ENCODE data around the gene LAMA3.

Gene LAMA3

GRCh38 chr18:23694637-23695430 is 5.6 kb downstream of the LAMA3 start:
- Histone ChIP-seq H3K27me3 (ENCODE audit: control insufficient read depth, insufficient read depth, low read length) (peaks cover 12% of the 10 kb centered on the region), H3K9me3 (ENCODE audit: control insufficient read depth, insufficient read depth, low read length) (no peaks in the 10 kb centered on the region), H3K9ac (ENCODE audit: low read depth, low read length) (no peak overlapping the region), H3K4me3 (ENCODE audit: low read depth, low read length) (no peak overlapping the region), H3K36me3 (ENCODE audit: control insufficient read depth, insufficient read depth, low read length) (no peaks in the 10 kb centered on the region), H3K4me1 (ENCODE audit: control insufficient read depth, insufficient read depth, low read length) (no peaks in the 10 kb centered on the region)

- Histone ChIP-seq H3K9ac (ENCODE audit: low read depth, low read length) (no peak overlapping the region), H3K36me3 (ENCODE audit: control insufficient read depth, insufficient read depth, low read length) (no peaks in the 10 kb centered on the region), H3K9me3 (ENCODE audit: control insufficient read depth, insufficient read depth, low read length) (no peaks in the 10 kb centered on the region), H3K4me3 (ENCODE audit: low read depth, low read length) (no peak overlapping the region), H3K4me1 (ENCODE audit: control insufficient read depth, insufficient read depth, low read length) (no peaks in the 10 kb centered on the region), H3K27me3 (ENCODE audit: control insufficient read depth, insufficient read depth, low read length) (no peaks in the 10 kb centered on the region)
Observed at GRCh38 chr18:23701017-23701416, 11.8 kb downstream of the LAMA3 start.

DNA sequence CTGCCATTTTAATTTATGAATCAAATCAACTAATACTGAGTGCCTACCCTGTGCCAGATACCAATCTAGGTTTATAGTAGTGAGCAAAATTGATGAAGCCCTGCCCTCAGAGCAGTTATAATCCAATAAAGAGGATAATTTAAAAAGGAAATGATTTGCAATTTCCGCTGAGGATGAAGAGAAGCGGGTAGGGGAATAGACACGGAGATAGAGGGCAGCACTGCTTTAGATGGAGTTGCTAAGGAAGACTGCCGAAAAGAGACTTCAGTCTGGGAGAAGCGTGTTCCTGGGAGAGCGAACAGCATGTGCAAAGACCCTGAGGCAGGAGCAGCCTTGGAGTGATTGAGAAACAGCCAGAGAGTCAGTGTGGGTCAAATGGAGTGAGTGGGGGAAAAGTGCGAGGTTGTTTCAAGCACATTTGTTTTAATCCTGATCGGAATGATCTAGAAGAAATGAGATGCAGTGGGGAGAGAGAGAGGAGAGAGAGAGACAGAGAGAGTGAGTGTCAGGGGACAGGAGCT is 12.4 kb downstream of the LAMA3 start:
- Histone ChIP-seq H3K27me3 (ENCODE audit: control insufficient read depth, insufficient read depth, low read length) (no peaks in the 10 kb centered on the region), H3K9ac (ENCODE audit: low read depth, low read length) (no peak overlapping the region)

DNA sequence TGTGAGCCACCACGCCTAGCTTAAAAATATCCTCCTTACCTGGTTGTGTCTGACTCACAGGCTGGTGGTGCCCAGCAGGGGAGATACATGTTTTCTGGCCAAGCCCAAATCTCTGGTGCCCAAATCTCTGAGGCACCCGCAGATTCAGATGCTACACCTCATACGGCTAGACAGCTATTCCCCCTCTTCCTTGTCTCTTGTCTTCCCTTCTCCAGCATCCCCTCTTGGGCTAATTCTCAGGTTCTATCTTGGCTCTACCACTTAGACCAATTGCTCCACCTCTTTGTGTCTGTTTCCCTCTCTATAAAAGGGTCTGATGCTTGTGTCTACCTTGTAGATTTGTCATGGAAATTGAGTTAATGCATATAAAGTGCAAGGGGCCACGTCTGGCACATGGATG is 13.4 kb downstream of the LAMA3 start:
- Histone ChIP-seq H3K36me3 (ENCODE audit: control insufficient read depth, insufficient read depth, low read length) (no peaks in the 10 kb centered on the region), H3K9ac (ENCODE audit: low read depth, low read length) (no peak overlapping the region), H3K4me1 (ENCODE audit: control insufficient read depth, insufficient read depth, low read length) (no peaks in the 10 kb centered on the region), H3K4me3 (ENCODE audit: low read depth, low read length) (no peak overlapping the region), H3K27me3 (ENCODE audit: control insufficient read depth, insufficient read depth, low read length) (no peaks in the 10 kb centered on the region), H3K9me3 (ENCODE audit: control insufficient read depth, insufficient read depth, low read length) (no peaks in the 10 kb centered on the region)

More for the DNA sequence above, 12.4 kb downstream of the LAMA3 start:
- no peak overlapping the region for H3K4me3 ChIP-seq (ENCODE audit: low read depth, low read length)
- H3K4me1 ChIP-seq (ENCODE audit: control insufficient read depth, insufficient read depth, low read length), result no peaks in the 10 kb centered on the region
- no peaks in the 10 kb centered on the region for H3K9me3 ChIP-seq (ENCODE audit: control insufficient read depth, insufficient read depth, low read length)
- H3K36me3 ChIP-seq (ENCODE audit: control insufficient read depth, insufficient read depth, low read length), result no peaks in the 10 kb centered on the region

DNA sequence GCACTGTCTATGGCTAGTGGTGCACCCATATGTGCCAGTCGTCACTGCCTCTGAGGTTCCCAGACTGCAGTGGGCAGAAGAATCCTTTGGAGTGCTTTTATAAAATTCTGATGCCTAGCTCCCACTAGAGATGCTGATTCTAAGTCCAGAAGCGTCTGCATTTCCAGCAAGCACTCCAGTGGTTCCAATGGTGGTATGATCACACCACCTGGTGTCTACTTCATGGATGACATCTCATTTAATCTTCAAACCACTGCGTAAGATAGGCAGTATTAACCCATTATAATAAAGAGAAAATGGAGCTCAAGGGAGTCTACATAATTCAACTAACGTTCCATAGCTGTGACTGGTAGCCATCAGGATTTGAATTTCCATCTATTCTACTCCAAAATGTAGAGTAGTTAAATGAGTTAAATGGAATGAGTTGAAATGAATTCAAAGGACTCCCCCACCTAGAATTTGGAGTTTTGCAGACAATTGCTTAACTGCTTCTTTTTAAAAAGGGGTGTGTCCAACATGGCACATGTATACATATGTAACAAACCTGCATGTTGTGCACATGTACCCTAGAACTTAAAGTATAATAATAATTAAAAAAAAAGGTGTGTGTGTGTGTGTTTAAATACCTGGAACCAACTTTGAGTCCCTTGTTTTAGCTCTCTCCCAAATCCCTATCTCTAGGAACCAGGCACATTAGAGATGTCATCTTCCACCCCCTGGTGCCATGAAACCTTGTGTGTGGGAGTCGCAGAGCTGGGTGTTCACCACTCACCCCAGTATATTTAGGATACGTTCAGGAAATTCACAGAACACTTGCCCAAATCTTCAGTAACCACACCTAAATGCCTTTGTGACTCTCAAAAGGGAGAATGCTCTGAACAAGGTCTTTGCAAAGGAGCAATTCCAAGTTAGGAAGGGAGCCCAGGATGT is 14.1 kb downstream of the LAMA3 start:
- no peak overlapping the region for H3K9ac ChIP-seq (ENCODE audit: low read depth, low read length)
- no peaks in the 10 kb centered on the region for H3K27me3 ChIP-seq (ENCODE audit: control insufficient read depth, insufficient read depth, low read length)
- no peak overlapping the region for H3K4me3 ChIP-seq (ENCODE audit: low read depth, low read length)
- H3K36me3 ChIP-seq (ENCODE audit: control insufficient read depth, insufficient read depth, low read length), result no peaks in the 10 kb centered on the region
- H3K9me3 ChIP-seq (ENCODE audit: control insufficient read depth, insufficient read depth, low read length), result no peaks in the 10 kb centered on the region
- no peaks in the 10 kb centered on the region for H3K4me1 ChIP-seq (ENCODE audit: control insufficient read depth, insufficient read depth, low read length)

- H3K27me3 ChIP-seq (ENCODE audit: control insufficient read depth, insufficient read depth, low read length), result no peaks in the 10 kb centered on the region
- H3K9me3 ChIP-seq (ENCODE audit: control insufficient read depth, insufficient read depth, low read length), result no peaks in the 10 kb centered on the region
- H3K9ac ChIP-seq (ENCODE audit: low read depth, low read length), result no peak overlapping the region
- H3K36me3 ChIP-seq (ENCODE audit: control insufficient read depth, insufficient read depth, low read length), result no peaks in the 10 kb centered on the region
- H3K4me3 ChIP-seq (ENCODE audit: low read depth, low read length), result no peak overlapping the region
- H3K4me1 ChIP-seq (ENCODE audit: control insufficient read depth, insufficient read depth, low read length), result no peaks in the 10 kb centered on the region
Observed at GRCh38 chr18:23703987-23704384, 14.7 kb downstream of the LAMA3 start.

GRCh38 chr18:23704806-23705205 is 15.6 kb downstream of the LAMA3 start:
- no peak overlapping the region for H3K9ac ChIP-seq (ENCODE audit: low read depth, low read length)
- no peaks in the 10 kb centered on the region for H3K27me3 ChIP-seq (ENCODE audit: control insufficient read depth, insufficient read depth, low read length)
- no peaks in the 10 kb centered on the region for H3K9me3 ChIP-seq (ENCODE audit: control insufficient read depth, insufficient read depth, low read length)
- no peak overlapping the region for H3K4me3 ChIP-seq (ENCODE audit: low read depth, low read length)
- no peaks in the 10 kb centered on the region for H3K4me1 ChIP-seq (ENCODE audit: control insufficient read depth, insufficient read depth, low read length)
- no peaks in the 10 kb centered on the region for H3K36me3 ChIP-seq (ENCODE audit: control insufficient read depth, insufficient read depth, low read length)

DNA sequence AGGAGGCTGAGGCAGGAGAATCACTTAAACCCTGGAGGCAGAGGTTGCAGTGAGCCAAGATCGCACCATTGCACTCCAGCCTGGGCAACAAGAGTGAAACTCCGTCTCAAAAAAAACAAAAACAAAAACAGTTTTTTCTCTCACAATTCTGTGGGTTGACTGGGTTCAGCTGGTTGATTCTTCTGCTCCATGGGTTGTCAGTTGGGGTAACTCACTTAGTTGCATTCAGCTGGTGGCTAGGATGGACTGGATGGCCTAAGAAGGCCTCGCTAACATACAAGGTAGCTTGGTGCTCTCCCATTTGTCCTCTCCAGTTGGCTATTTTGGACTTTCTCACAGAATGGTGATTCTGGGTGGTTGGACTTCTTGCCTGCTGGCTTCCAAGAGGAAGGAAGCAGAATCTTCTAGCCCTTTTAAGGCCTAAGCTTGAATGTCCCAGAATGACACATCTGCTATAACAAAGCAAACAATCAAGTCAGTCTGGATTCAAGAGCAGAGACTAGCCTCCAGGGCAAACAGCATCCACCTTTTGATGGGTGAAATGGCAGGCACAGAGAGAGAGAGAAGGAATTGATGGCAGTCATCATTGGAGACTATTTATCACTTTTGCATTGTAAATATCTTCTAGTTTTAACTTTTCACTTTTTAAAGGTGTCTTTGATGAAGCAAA is 17.9 kb downstream of the LAMA3 start:
- no peak overlapping the region for H3K9ac ChIP-seq (ENCODE audit: low read depth, low read length)
- no peaks in the 10 kb centered on the region for H3K36me3 ChIP-seq (ENCODE audit: control insufficient read depth, insufficient read depth, low read length)
- H3K9me3 ChIP-seq (ENCODE audit: control insufficient read depth, insufficient read depth, low read length), result no peaks in the 10 kb centered on the region
- no peaks in the 10 kb centered on the region for H3K27me3 ChIP-seq (ENCODE audit: control insufficient read depth, insufficient read depth, low read length)
- no peak overlapping the region for H3K4me3 ChIP-seq (ENCODE audit: low read depth, low read length)
- no peaks in the 10 kb centered on the region for H3K4me1 ChIP-seq (ENCODE audit: control insufficient read depth, insufficient read depth, low read length)

- Histone ChIP-seq H3K9me3 (ENCODE audit: control insufficient read depth, insufficient read depth, low read length) (no peaks in the 10 kb centered on the region), H3K36me3 (ENCODE audit: control insufficient read depth, insufficient read depth, low read length) (no peaks in the 10 kb centered on the region), H3K27me3 (ENCODE audit: control insufficient read depth, insufficient read depth, low read length) (no peaks in the 10 kb centered on the region), H3K4me3 (ENCODE audit: low read depth, low read length) (no peak overlapping the region), H3K9ac (ENCODE audit: low read depth, low read length) (no peak overlapping the region), H3K4me1 (ENCODE audit: control insufficient read depth, insufficient read depth, low read length) (no peaks in the 10 kb centered on the region)
Observed at GRCh38 chr18:23710068-23710527, 20.8 kb downstream of the LAMA3 start.

DNA sequence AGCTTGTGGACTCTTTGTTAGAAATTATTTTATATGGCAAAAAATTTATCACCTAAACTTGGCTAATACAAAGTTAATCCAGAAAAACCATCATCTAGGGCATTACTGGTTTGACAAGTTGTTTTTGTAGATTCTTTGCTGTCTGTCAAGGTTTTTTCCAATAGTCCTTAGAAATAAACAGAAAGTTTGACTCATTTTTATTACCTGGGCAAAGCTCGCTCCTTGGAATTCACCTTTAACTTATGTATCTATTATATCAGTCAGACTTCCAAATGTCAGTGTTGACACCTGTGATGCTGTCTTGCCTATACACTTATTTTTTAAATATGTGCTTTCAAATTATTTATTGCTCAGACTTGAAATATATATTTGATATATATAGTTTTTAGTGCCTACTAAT is 21.7 kb downstream of the LAMA3 start:
- Histone ChIP-seq H3K9me3 (ENCODE audit: control insufficient read depth, insufficient read depth, low read length) (no peaks in the 10 kb centered on the region), H3K36me3 (ENCODE audit: control insufficient read depth, insufficient read depth, low read length) (no peaks in the 10 kb centered on the region)

GRCh38 chr18:23711426-23711825 is 22.2 kb downstream of the LAMA3 start:
- no peaks in the 10 kb centered on the region for H3K27me3 ChIP-seq (ENCODE audit: control insufficient read depth, insufficient read depth, low read length)
- H3K9me3 ChIP-seq (ENCODE audit: control insufficient read depth, insufficient read depth, low read length), result no peaks in the 10 kb centered on the region
- no peaks in the 10 kb centered on the region for H3K36me3 ChIP-seq (ENCODE audit: control insufficient read depth, insufficient read depth, low read length)
- H3K4me3 ChIP-seq (ENCODE audit: low read depth, low read length), result no peak overlapping the region
- H3K9ac ChIP-seq (ENCODE audit: low read depth, low read length), result no peak overlapping the region
- no peaks in the 10 kb centered on the region for H3K4me1 ChIP-seq (ENCODE audit: control insufficient read depth, insufficient read depth, low read length)

More for the DNA sequence above, 21.7 kb downstream of the LAMA3 start:
- Histone ChIP-seq H3K4me3 (ENCODE audit: low read depth, low read length) (no peak overlapping the region), H3K27me3 (ENCODE audit: control insufficient read depth, insufficient read depth, low read length) (no peaks in the 10 kb centered on the region), H3K4me1 (ENCODE audit: control insufficient read depth, insufficient read depth, low read length) (no peaks in the 10 kb centered on the region), H3K9ac (ENCODE audit: low read depth, low read length) (no peak overlapping the region)

All from iPS-15b (cell line).